ENCODE data around the gene CHP2. TPM values are rescaled to one million over a fixed set of nuclear protein-coding genes. Genes with fewer than 3 reads are reported as not detected.

CHP2 gene
- total and polyA plus RNA-seq, 2 of the 13 experiments (the other 11 are each of a cell fraction or from before 2014, with no cell fraction given), result not detected

- TF ChIP-seq GTF3A (CRISPR knock-in tag; conservative IDR thresholded peaks at IDR 0.05) (no peak), CCAR2 (optimal IDR thresholded peaks at IDR 0.05; ENCODE audit: low read depth, low read length) (peak; percentile 36)
Observed at GRCh38 chr16:23801378-23801777, 46.6 kb downstream of the CHP2 start (continued).

GRCh38 chr16:23802776-23803175, 48.0 kb downstream of the CHP2 start:
- Histone ChIP-seq H3K9me3 (ENCODE audit: low read length) (no peaks in the 10 kb centered on the region), H3K27ac (ENCODE audit: extremely low read length, insufficient read depth, low read length) (no peak overlapping the region), H2AFZ (ENCODE audit: low read length) (no peak overlapping the region), H4K20me1 (ENCODE audit: insufficient read depth, low read length) (no peaks in the 10 kb centered on the region), H3K4me3 (replicated peaks in 1 of 3; ENCODE audit: insufficient read depth in 1 of 3, low read depth in 2 of 3, low read length in 3 of 3) (no peak overlapping the region), H3K4me2 (ENCODE audit: low read depth, low read length) (no peak overlapping the region), H3K79me2 (ENCODE audit: insufficient read depth, low read length) (no peaks in the 10 kb centered on the region), H3K27me3 (ENCODE audit: control insufficient read depth in 1 of 2, insufficient read depth in 2 of 2, low read length in 2 of 2) (0 out of 5 replicates have a peak, but pooled peaks cover 0 to 4% of the 10 kb centered on the region in 2 experiments), H3K4me1 (ENCODE audit: insufficient read depth, low read length) (no peaks in the 10 kb centered on the region), H3K36me3 (replicated peaks in 1 of 2; ENCODE audit: control insufficient read depth in 1 of 2, insufficient read depth in 2 of 2, low read length in 2 of 2) (no peaks in the 10 kb centered on the region), H3K9ac (ENCODE audit: insufficient read depth, low read depth, low read length) (no peak overlapping the region)
- CTCF ChIA-PET (ENCODE audit: low intra/inter-chr PET ratio, low total read pairs), result interaction anchor here (0.7 to 5.0 kb wide), 3 partner anchors 67 to 233 kb away, joined by 3 to 54 read pairs (median 3); no protein-coding TSS in a partner anchor
- intact Hi-C loops (cut with micrococcal nuclease; ENCODE audit: unreplicated experiment), result loop anchor here (5.0 kb wide), 2 partner anchors 65 to 700 kb away; no protein-coding TSS in a partner anchor
- BruUV-seq (replicated peaks), result no TSS peak
- FAIRE-seq (no peak), ATAC-seq (no peak), DNase-seq (ENCODE audit: low spot score) (no peak)
- 23% methylated on average over 2 of the region's 2 CpGs for WGBS (ENCODE audit: low lambda C conversion rate)
- in situ Hi-C loops (cut with HindIII; ENCODE audit: extremely low pct_ligation_motif_present, low pct_unique_long_range_greater_than_20kb), result loop anchor here (5.0 kb wide), 2 partner anchors 210 to 235 kb away; no protein-coding TSS in a partner anchor
- POLR2A ChIA-PET, result no interaction called here
- TF ChIP-seq GLI4 (CRISPR knock-in tag; IDR thresholded peaks at IDR 0.05; ENCODE audit: borderline replicate concordance) (no peak), ZNF282 (IDR thresholded peaks at IDR 0.05; ENCODE audit: partially characterized antibody) (no peak), ZFP90 (CRISPR knock-in tag; IDR thresholded peaks at IDR 0.05; ENCODE audit: borderline replicate concordance) (no peak), ELF1 (CRISPR knock-in tag; IDR thresholded peaks at IDR 0.05) (no peak), GZF1 (CRISPR knock-in tag; IDR thresholded peaks at IDR 0.05) (no peak), ZNF547 (CRISPR knock-in tag; IDR thresholded peaks at IDR 0.05) (no peak), ERF (CRISPR knock-in tag; IDR thresholded peaks at IDR 0.05) (no peak), ZBTB7A (CRISPR knock-in tag; IDR thresholded peaks at IDR 0.05) (no peak), KLF12 (CRISPR knock-in tag; IDR thresholded peaks at IDR 0.05; ENCODE audit: borderline replicate concordance) (no peak), PLSCR1 (CRISPR knock-in tag; IDR thresholded peaks at IDR 0.05; ENCODE audit: borderline replicate concordance) (no peak), ZSCAN22 (CRISPR knock-in tag; IDR thresholded peaks at IDR 0.05) (no peak), ZSCAN29 (CRISPR knock-in tag; conservative IDR thresholded peaks at IDR 0.05) (no peak), SRY (CRISPR knock-in tag; IDR thresholded peaks at IDR 0.05) (no peak), MAFF (IDR thresholded peaks at IDR 0.05; ENCODE audit: low read depth, low read length) (no peak), MXD1 (CRISPR knock-in tag; IDR thresholded peaks at IDR 0.05) (no peak)

Measured in HepG2 (cell line).